Measurements from ENCODE around the gene CBLL2.

The CBLL2 gene, protein sequence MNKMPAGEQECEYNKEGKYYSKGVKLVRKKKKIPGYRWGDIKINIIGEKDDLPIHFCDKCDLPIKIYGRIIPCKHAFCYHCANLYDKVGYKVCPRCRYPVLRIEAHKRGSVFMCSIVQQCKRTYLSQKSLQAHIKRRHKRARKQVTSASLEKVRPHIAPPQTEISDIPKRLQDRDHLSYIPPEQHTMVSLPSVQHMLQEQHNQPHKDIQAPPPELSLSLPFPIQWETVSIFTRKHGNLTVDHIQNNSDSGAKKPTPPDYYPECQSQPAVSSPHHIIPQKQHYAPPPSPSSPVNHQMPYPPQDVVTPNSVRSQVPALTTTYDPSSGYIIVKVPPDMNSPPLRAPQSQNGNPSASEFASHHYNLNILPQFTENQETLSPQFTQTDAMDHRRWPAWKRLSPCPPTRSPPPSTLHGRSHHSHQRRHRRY

DNA sequence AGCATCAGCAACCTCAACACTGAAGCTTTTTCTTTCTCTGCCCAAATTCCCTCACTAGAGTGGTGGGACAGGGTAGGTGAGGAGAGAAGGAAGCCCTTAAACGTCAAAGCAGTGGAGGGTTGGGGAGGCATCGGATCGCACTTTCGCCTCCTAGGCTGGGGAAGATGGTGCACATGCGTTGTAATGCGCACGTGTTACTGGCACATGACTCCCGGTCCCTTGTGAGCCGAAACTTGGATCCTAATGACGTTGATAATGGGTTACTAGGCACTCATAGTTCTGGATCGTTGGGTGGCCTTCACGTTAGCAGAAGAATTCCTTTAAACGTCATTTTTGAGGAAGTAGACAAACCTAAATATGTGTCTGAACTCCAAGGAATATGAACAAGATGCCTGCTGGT, at the start of gene CBLL2:
Gene CBLL2 (plus strand): TSS at position 301 of the 400 bp plus-strand sequence. CDS start 79 bp downstream, at position 380.
- no peak within 1 kb of the TSS for H2AFZ ChIP-seq
- no peaks in the 10 kb centered on the region for H3K27me3 ChIP-seq (ENCODE audit: control insufficient read depth, insufficient read depth, low read length)
- no peak within 1 kb of the TSS for H3K4me3 ChIP-seq (ENCODE audit: low read depth, low read length)
- no peaks in the 10 kb centered on the region for H3K4me1 ChIP-seq
- H3K4me2 ChIP-seq (ENCODE audit: low read length) = no peak within 1 kb of the TSS
- no peak within 1 kb of the TSS for H3K9ac ChIP-seq
- H3K36me3 ChIP-seq (ENCODE audit: control insufficient read depth, insufficient read depth, low read length) = no peaks in the 10 kb centered on the region
- H3K27ac ChIP-seq = no peak within 1 kb of the TSS
- TF ChIP-seq, protein P1, sequence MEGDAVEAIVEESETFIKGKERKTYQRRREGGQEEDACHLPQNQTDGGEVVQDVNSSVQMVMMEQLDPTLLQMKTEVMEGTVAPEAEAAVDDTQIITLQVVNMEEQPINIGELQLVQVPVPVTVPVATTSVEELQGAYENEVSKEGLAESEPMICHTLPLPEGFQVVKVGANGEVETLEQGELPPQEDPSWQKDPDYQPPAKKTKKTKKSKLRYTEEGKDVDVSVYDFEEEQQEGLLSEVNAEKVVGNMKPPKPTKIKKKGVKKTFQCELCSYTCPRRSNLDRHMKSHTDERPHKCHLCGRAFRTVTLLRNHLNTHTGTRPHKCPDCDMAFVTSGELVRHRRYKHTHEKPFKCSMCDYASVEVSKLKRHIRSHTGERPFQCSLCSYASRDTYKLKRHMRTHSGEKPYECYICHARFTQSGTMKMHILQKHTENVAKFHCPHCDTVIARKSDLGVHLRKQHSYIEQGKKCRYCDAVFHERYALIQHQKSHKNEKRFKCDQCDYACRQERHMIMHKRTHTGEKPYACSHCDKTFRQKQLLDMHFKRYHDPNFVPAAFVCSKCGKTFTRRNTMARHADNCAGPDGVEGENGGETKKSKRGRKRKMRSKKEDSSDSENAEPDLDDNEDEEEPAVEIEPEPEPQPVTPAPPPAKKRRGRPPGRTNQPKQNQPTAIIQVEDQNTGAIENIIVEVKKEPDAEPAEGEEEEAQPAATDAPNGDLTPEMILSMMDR (IDR thresholded peaks at IDR 0.05) = no peak
- no peaks in the 10 kb centered on the region for H3K9me3 ChIP-seq (ENCODE audit: control insufficient read depth, low read length)
- H3K79me2 ChIP-seq = no peaks in the 10 kb centered on the region

DNA sequence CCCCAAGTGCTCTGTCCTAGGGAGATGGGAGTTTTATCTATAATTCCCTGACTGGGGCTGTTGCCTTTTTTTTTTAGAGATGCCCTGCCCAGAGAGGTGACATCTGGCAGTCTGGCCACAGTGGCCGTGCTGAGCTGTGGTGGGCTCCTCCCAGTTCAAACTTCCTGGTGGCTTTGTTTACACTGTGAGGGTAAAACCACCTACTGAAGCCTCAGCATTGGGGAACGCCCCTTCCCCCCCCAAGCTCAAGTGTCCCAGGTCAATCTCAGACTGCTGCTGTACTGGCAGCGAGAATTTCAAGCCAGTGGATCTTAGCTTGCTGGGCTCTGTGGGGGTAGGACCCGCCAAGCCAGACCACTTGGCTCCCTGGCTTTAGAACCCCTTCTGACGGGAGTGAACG, 38.3 kb upstream of the CBLL2 start:
- H3K27ac ChIP-seq = no peak overlapping the region
- H3K9me3 ChIP-seq (ENCODE audit: control insufficient read depth, low read length) = no peaks in the 10 kb centered on the region
- no peaks in the 10 kb centered on the region for H3K4me1 ChIP-seq
- no peak overlapping the region for H3K4me3 ChIP-seq (ENCODE audit: low read depth, low read length)
- TF ChIP-seq, protein P1 (IDR thresholded peaks at IDR 0.05) = no peak
- no peaks in the 10 kb centered on the region for H3K36me3 ChIP-seq (ENCODE audit: control insufficient read depth, insufficient read depth, low read length)
- H3K27me3 ChIP-seq (ENCODE audit: control insufficient read depth, insufficient read depth, low read length) = no peaks in the 10 kb centered on the region
- H2AFZ ChIP-seq = no peak overlapping the region
- H3K9ac ChIP-seq = no peak overlapping the region
- no peak overlapping the region for H3K4me2 ChIP-seq (ENCODE audit: low read length)
- no peaks in the 10 kb centered on the region for H3K79me2 ChIP-seq

DNA sequence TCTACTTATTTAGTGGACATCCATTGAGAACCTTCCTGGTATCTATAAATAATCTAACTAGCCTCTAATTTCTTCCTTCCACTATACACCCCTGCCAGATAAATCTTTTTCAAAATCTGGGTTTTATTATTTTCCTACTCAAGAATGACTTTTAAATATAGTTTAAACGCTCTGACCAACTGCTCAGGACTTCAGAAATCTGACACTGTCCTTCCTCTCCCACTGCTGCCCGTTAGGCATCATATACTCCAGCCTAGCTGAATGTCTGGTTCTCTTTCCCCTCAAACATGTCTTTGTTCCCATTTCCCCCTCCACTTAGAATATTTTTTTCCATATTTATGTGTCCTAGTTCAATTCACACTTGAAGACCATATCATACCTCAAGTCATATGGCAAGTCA, 35.2 kb upstream of the CBLL2 start:
- no peaks in the 10 kb centered on the region for H3K4me1 ChIP-seq
- H3K4me3 ChIP-seq (ENCODE audit: low read depth, low read length) = no peak overlapping the region
- no peaks in the 10 kb centered on the region for H3K79me2 ChIP-seq
- no peaks in the 10 kb centered on the region for H3K9me3 ChIP-seq (ENCODE audit: control insufficient read depth, low read length)
- H2AFZ ChIP-seq = no peak overlapping the region
- no peak overlapping the region for H3K4me2 ChIP-seq (ENCODE audit: low read length)
- H3K36me3 ChIP-seq (ENCODE audit: control insufficient read depth, insufficient read depth, low read length) = no peaks in the 10 kb centered on the region
- H3K27ac ChIP-seq = no peak overlapping the region
- TF ChIP-seq, protein P1 (IDR thresholded peaks at IDR 0.05) = no peak
- H3K9ac ChIP-seq = no peak overlapping the region
- H3K27me3 ChIP-seq (ENCODE audit: control insufficient read depth, insufficient read depth, low read length) = no peaks in the 10 kb centered on the region

DNA sequence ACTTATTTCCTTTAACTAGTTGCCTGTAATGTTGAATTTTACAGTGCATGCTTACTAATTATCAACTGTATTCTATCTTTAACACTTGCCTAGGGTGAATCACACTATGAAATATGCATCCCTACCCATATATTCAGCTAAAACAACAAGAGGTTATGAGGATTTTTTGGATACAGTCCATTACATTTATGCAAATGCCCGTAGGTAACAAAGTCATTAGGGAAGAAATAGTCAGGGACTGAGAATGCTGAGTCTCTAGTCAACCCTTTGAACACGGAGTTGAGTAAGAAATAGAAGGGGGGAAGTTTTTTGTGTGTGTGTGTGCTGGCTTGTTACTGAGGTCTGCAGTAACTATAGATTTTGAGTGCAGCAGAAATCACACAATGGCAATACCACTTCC, 26.1 kb upstream of the CBLL2 start:
- Histone ChIP-seq H3K4me2 (ENCODE audit: low read length) (no peak overlapping the region), H3K79me2 (no peaks in the 10 kb centered on the region), H3K4me1 (no peaks in the 10 kb centered on the region), H3K27me3 (ENCODE audit: control insufficient read depth, insufficient read depth, low read length) (no peaks in the 10 kb centered on the region), H3K9ac (no peak overlapping the region), H3K27ac (no peak overlapping the region), H3K9me3 (ENCODE audit: control insufficient read depth, low read length) (no peaks in the 10 kb centered on the region), H2AFZ (no peak overlapping the region), H3K36me3 (ENCODE audit: control insufficient read depth, insufficient read depth, low read length) (no peaks in the 10 kb centered on the region), H3K4me3 (ENCODE audit: low read depth, low read length) (no peak overlapping the region)
- TF ChIP-seq, protein P1 (IDR thresholded peaks at IDR 0.05) = no peak

DNA sequence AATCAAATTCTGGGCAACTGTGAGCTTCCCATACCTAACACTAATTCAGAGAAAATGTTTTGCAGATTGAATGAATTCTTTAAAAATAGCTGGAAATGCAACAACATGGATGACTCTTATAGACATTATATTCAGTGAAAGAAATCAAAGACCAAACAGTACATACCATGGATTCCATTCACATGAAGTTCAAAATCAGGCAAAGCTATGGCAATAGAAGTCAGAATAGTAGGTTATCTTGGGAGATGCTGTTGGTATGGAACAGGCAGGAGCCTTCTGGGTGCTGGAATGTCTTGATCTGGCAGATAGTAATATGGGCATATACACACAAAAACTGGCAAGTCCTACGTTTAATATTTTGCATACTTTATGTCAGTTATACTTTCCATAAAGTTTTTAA, 25.5 kb upstream of the CBLL2 start:
- H3K36me3 ChIP-seq (ENCODE audit: control insufficient read depth, insufficient read depth, low read length) = no peaks in the 10 kb centered on the region
- no peaks in the 10 kb centered on the region for H3K27me3 ChIP-seq (ENCODE audit: control insufficient read depth, insufficient read depth, low read length)
- no peak overlapping the region for H3K4me3 ChIP-seq (ENCODE audit: low read depth, low read length)
- H3K4me2 ChIP-seq (ENCODE audit: low read length) = no peak overlapping the region
- H3K27ac ChIP-seq = no peak overlapping the region
- H3K9me3 ChIP-seq (ENCODE audit: control insufficient read depth, low read length) = no peaks in the 10 kb centered on the region
- no peaks in the 10 kb centered on the region for H3K79me2 ChIP-seq
- H2AFZ ChIP-seq = no peak overlapping the region
- no peaks in the 10 kb centered on the region for H3K4me1 ChIP-seq
- no peak overlapping the region for H3K9ac ChIP-seq
- TF ChIP-seq, protein P1 (IDR thresholded peaks at IDR 0.05) = no peak

Data from parathyroid adenoma (tissue), 2 donors.